KBM-7 (cell line): Measurements from ENCODE around the gene FAM163B.
"Not testable (repeated sequence)": the region's sequence is repeated elsewhere in the genome, so short reads cannot be mapped to it uniquely, and the experiment has no call there.

Experiments used
- DNase-seq: peaks from one replicate; pipeline ENCODE4 v3.0.0-alpha.2; 2015
- in situ Hi-C: fragments of 300-500 bp; cut with MboI; formaldehyde crosslinking; loops from 2 replicates; pipeline ENCODE4 v1.14.3; 2020; ENCODE audit warnings: low sequenced_read_pairs, low pct_unique_long_range_greater_than_20kb, mixed read lengths

FAM163B gene

DNA sequence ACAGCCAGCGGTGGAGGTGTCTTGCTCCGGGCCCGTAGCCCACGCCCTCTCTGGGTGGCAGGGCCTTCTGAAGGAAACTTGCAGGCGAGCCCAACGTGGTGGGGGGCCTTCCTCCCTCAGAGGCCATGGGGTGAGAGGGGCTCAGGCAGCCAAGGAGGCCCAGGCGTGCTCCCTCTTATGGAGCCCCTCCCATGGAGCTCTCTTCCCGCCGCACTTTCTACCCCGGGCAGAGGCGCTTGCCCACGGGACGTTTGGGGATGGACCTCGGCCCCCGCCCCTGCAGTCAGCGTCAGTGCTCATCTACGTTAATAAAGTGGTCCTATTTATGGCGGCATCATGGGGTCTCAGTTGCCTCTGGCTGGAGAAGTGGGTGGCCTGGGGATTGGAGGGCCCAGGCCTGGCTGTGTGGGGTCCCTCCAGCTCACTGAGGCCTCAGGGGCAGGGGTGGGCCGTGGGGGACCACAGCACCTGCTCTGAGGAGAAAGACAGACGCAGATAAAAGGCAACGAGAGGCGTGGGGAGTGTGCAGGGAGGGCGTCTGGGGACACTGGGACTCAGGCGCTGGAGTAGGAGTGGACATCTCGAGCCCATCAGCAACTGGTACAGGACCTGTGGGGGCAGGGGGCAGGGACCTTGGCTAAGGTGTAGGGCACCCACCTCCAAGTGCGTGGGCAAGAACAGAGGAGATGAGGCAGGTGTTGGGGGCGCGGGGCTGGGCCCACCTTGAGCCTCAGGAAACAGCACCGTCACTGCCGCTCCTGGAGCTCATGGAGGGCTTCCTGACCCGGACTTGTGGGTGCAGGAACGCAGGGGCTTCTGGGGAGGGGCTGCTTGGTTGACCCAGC, 33.8 kb downstream of the FAM163B start:
- in situ Hi-C loops, result no loop called here

GRCh38 chr9:133574771-133575170, 34.4 kb downstream of the FAM163B start:
- DNase-seq, result no peak
- in situ Hi-C loops, result no loop called here

More for the DNA sequence above, 33.8 kb downstream of the FAM163B start:
- DNase-seq, result no peak

DNA sequence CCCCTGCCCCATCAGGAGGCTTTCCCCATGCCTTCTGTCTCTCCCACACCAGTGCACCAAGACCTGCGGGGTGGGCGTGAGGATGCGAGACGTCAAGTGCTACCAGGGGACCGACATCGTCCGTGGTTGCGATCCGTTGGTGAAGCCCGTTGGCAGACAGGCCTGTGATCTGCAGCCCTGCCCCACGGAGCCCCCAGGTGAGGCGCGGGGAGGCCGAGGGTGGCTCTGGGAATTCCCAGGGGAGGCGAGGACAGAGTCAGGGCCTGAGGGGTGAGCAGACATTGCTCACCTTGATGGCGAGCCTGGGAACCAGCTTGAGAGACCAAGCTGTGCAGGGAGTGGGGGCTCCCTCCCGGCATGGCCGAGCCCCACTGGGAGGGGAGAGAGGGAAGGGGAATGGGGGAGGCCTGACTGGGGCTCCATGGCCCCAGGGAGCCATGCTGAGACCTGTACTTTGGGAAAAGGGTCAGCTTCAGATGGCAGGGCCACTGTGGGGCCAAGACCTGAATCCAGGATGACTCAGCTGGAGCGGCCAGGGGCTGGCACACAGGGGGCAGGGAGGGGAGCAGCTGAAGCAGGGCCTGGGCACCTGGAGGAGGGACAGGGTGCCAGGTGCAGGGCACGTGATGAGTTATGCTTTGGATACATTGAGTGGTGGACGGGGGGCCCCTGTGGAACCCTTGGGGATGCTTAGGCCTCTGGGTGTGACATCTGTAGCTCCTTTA, 35.2 kb downstream of the FAM163B start:
- in situ Hi-C loops, result no loop called here
- no peak for DNase-seq

DNA sequence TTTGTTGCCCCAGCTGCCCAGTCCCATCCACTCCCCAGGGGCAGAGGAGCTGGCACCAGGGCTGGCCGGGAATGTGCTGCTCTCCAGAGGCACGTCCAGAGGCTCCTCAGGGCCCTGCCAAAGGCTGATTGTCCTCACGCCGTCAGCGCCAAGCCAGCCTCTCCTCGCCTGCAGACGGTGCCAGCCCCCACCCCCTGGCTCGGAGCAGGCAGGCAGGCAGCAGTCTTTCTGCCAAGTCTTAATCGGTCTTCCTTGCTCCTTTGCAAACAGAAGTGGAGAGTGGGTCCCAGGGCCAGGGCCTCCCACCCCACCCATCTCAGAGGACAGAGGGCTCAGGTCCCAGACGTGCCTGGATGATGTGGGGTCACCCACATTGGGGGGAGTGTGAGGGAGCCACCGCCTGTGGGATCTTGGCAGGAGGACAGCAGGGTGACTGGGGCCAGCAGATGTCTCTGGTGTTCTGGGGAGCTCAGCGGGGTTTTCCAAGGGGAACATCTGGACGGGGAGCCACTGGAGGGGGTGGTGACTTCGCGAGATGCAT, 36.3 kb downstream of the FAM163B start:
- no peak for DNase-seq
- in situ Hi-C loops, result no loop called here

DNA sequence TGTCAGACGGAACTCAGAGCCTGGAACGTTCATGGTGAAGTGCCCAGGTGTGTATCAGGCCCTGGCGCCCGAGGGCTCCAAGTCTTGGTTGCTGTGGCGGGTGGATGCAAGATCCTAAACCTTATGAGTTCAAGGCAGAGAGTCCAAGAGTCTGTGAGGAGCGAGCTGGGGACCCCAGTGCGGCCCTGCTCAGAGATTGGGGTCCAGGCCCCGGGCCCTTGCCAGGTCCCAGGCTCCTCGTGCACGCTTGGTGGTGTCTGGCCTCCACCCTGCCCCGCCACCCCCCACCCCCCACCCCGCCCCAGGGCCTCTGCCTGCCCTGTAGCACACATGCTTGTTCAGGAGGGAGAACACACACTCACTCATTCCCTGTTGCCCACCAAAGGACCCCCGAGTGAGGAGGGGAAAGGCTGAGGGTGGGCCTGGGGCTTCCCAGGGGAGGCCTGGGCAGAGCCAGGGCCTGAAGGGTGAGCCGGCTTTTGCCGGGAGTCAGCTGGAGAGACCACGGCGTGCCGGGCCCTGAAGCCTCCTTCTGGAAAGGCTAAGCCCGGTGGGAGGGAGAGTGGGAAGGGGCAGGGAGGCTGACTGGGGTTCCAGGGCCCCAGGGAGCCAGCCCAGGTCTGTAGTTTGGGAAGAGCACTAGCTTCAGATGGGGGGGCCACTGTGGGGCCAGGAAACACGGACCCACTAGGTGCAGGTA, 37.1 kb downstream of the FAM163B start:
- in situ Hi-C loops, result no loop called here
- no peak for DNase-seq

- in situ Hi-C loops, result no loop called here
Observed at GRCh38 chr9:133571391-133571890, 37.7 kb downstream of the FAM163B start.

DNA sequence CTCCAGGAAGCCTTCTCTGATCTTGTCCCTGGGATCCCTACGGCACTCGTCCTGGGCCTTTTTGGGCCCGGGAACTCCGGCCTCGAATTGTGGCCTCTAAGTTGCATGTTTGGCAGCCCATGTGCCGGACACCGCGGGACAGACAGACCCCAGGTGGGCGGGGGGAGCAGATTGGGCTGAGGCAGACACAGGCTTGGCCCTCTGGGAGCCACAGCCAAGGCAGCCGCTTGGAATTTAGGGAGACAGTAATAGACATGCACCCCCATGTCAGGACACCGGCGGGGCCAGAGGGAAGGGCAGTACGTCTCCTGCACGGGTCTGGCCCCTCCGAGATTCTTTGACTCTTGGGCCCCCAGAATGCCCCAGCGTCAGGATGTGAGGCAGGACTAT, 38.5 kb downstream of the FAM163B start:
- no peak for DNase-seq
- in situ Hi-C loops, result no loop called here

More at GRCh38 chr9:133571391-133571890, 37.7 kb downstream of the FAM163B start:
- no peak for DNase-seq

DNA sequence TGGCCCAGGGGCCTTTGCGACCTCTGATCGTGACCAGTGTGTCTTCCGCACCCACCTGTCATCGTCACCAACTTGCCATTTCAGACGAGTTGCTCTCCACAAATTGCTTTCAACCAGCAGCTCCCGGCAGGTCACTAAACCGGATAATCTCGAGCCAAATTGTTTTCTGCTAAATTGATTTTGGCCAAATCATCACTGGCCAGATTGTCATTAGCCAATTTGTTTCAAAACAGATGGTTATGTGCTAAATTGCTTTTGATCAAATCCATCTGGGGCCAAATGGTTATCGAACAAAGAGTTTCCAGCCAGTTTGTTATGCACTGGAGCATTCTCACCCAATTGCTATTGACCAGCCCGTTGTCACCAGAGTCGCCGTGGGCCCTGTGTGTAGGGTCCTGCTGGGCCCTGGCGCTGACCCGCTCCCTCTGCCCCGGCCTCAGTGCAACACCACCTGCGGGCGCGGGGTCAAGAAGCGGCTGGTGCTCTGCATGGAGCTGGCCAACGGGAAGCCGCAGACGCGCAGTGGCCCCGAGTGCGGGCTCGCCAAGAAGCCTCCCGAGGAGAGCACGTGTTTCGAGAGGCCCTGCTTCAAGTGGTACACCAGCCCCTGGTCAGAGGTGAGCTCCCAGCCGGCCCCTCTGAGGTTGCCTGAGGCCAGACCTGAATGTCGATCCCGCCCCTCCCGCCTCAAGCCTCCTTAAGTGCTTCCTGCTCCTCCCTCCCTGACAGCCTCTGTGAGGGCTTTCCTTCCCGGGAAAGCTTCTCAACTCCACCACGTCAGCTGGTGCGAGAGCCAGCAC, 39.1 kb downstream of the FAM163B start:
- in situ Hi-C loops, result no loop called here
- DNase-seq, result no peak

DNA sequence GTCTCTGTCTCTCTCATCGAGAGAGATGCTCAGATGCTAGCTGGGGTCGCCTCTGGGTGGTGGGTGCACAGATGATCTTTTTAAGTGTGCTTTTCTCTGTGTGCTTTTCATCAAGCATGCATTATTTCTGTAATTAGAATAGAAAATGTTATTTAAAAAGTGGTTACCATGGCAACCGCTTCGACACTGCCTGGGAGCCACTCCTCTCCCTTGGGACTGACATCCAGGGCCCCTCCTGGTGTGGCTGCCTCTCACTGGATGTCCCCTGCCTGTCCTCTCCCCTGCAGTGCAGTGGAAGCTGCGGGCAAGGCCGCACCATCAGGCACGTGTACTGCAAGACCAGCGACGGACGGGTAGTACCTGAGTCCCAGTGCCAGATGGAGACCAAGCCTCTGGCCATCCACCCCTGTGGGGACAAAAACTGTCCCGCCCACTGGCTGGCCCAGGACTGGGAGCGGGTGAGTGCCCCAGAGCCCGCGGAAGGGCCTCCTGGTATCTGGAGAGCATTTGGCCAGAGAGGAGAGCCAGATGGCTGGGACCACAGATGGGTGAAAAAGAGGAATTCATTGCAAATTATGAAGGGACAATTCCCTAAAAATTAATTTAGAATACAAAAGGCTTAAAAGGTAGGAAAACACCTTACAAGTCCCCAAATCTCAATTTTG, 39.9 kb downstream of the FAM163B start:
- in situ Hi-C loops, result no loop called here
- no peak for DNase-seq

GRCh38 chr9:133568186-133568585, 41.0 kb downstream of the FAM163B start:
- no peak for DNase-seq
- in situ Hi-C loops, result no loop called here

DNA sequence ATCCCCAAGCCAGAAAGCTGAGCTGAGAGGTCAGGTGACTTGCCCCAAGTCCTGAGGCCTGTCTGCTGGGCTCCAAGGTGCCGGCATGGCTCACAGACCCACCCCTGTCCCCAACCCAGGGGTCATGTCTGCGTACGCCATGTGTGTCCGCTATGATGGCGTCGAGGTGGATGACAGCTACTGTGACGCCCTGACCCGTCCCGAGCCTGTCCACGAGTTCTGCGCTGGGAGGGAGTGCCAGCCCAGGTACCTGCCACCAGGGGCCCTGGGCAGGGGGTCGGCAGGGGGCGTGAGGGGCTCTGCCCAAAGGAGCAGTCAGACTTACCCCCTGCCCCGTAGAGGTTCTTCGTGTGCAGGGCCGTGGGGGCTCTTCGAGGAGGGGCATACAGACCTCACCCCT, 42.4 kb downstream of the FAM163B start:
- in situ Hi-C loops, result no loop called here
- DNase-seq, result no peak

DNA sequence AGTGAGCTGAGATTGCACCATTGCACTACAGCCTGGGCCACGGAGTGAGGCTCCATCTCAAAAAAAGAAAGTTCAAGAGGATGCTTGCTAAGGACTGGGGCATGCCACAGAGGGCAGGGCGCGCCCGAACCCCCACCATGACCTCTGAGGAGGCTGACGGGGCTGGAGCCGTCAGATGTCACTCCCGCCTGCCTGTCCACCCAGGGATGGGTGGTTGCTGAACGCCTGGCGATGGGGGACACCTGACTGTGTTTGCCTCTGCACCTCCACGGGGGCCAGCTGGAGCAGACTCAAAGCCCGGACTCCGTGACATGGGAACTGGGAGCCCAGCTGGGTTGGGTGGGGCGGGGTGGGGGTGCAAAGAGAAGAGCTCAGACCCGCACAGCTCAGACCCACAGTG, 42.8 kb downstream of the FAM163B start:
- in situ Hi-C loops, result no loop called here
- no peak for DNase-seq

- DNase-seq, result no peak
- in situ Hi-C loops, result no loop called here
Observed at GRCh38 chr9:133564451-133565116, 44.6 kb downstream of the FAM163B start.

- DNase-seq, in situ Hi-C loops: not testable (repeated sequence)
Observed at GRCh38 chr9:133563814-133564213, 45.4 kb downstream of the FAM163B start.

GRCh38 chr9:133563291-133563796, 45.8 kb downstream of the FAM163B start:
- in situ Hi-C loops, result no loop called here
- no peak for DNase-seq

- DNase-seq, result no peak
- in situ Hi-C loops, result no loop called here
Observed at GRCh38 chr9:133562611-133563290, 46.4 kb downstream of the FAM163B start.

DNA sequence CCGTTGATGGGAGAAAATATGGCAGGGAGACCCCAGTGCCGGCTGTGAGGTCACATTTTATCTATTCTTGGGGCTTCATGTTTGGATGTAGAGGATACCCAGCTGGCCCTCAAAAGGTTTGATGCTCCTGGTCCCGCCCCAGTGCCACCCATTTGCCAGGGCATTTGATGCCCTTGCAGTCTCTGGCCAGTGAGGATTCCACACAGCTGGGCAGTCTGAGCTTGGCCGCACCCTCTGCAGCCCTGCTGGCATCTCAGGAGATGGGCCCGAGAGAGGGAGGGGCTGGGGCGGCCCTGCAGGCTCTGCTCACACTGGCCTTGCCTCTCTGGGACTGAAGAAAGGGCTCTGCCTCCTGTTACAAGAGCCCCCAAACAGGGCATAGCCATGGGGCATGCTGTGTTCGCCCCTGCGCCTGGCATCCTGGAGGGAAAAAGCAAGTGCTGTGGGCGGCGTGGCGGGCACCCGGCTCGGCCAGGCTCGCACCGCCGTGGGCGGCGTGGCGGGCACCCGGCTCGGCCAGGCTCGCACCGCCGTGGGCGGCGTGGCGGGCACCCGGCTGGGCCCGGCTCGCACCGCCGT, 47.1 kb downstream of the FAM163B start:
- in situ Hi-C loops, result no loop called here
- no peak for DNase-seq
